PFSK-1 (cell line): ENCODE data around the gene ARMC6.

Experiments used
- FOXP2 ChIP-seq: optimal IDR thresholded peaks from 2 replicates; pipeline ENCODE3; 2011; ENCODE audit warnings: borderline replicate concordance, control low read depth, inconsistent platforms; ENCODE audit not compliant: insufficient read depth; ENCODE audit errors: extremely low read length, extremely low read depth
- POLR2AphosphoS5 ChIP-seq: IDR thresholded peaks from 2 replicates; pipeline ENCODE4 v1.6.1; 2012; ENCODE audit warnings: low read depth, mild to moderate bottlenecking, control low read depth, low read length, moderate library complexity
- SIN3A ChIP-seq: IDR thresholded peaks from 2 replicates; pipeline ENCODE4 v1.6.1; 2012; ENCODE audit warnings: mild to moderate bottlenecking, low read length, moderate library complexity, borderline replicate concordance; ENCODE audit not compliant: insufficient read depth
- TAF1 ChIP-seq: IDR thresholded peaks from 2 replicates; pipeline ENCODE4 v1.6.1; 2012; ENCODE audit warnings: low read length, control low read depth, borderline replicate concordance; ENCODE audit not compliant: insufficient read depth
- TF ChIP-seq, protein P1 (sequence below), 2 experiments: IDR thresholded peaks; 2 replicates each; pipeline versions ENCODE4 v1.6.1 to v1.8.0; 2011 to 2012; ENCODE audit warnings: low read depth in 2 of 2, low read length in 2 of 2, control low read depth in 1 of 2, inconsistent platforms in 1 of 2, mild to moderate bottlenecking in 1 of 2, moderate library complexity in 1 of 2; ENCODE audit not compliant: insufficient read depth in 1 of 2

Gene ARMC6

DNA sequence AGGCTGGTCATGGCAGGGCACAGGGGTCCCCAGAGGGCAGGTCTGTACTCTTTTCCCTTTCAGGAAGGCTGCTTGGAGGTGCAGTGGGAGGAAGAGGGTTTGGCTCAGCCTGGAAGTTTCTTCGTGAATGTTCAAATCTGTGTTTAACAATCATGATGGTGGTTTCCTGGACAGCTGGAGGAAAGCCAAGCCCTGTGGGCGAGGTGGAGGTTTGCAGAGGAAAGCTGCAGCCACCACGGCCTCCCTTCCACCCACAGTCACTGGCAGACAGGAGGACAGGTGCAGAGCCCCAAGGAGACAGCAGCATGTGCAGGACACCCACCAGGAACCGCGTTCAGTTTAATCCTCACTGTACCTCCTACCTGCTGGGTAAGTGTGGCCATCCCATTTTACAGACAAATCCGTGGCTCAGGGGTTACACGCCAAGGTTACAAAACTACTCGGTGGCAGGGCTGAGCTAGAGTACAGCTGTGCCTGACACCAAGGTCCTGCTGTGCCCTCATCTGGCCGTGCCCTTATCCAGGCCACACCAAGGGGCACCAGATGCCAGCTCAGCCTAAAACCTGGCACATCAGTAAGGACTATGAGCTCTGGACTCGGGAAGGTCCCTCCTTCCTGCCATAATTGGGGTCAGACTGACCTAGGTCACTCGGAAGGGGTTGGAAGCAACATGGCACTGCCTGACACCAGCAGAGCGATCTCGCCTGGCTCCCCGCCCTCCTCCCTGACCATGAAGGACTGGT lies 34.2 kb upstream of the ARMC6 start:
- no peak for TF ChIP-seq FOXP2
- TF ChIP-seq SIN3A = no peak
- TF ChIP-seq, protein P1, sequence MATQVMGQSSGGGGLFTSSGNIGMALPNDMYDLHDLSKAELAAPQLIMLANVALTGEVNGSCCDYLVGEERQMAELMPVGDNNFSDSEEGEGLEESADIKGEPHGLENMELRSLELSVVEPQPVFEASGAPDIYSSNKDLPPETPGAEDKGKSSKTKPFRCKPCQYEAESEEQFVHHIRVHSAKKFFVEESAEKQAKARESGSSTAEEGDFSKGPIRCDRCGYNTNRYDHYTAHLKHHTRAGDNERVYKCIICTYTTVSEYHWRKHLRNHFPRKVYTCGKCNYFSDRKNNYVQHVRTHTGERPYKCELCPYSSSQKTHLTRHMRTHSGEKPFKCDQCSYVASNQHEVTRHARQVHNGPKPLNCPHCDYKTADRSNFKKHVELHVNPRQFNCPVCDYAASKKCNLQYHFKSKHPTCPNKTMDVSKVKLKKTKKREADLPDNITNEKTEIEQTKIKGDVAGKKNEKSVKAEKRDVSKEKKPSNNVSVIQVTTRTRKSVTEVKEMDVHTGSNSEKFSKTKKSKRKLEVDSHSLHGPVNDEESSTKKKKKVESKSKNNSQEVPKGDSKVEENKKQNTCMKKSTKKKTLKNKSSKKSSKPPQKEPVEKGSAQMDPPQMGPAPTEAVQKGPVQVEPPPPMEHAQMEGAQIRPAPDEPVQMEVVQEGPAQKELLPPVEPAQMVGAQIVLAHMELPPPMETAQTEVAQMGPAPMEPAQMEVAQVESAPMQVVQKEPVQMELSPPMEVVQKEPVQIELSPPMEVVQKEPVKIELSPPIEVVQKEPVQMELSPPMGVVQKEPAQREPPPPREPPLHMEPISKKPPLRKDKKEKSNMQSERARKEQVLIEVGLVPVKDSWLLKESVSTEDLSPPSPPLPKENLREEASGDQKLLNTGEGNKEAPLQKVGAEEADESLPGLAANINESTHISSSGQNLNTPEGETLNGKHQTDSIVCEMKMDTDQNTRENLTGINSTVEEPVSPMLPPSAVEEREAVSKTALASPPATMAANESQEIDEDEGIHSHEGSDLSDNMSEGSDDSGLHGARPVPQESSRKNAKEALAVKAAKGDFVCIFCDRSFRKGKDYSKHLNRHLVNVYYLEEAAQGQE (IDR thresholded peaks at IDR 0.05; ENCODE audit: insufficient read depth in 1 of 2, low read depth in 2 of 2, low read length in 2 of 2) = no peak
- no peak for TF ChIP-seq POLR2AphosphoS5
- no peak for TF ChIP-seq TAF1

DNA sequence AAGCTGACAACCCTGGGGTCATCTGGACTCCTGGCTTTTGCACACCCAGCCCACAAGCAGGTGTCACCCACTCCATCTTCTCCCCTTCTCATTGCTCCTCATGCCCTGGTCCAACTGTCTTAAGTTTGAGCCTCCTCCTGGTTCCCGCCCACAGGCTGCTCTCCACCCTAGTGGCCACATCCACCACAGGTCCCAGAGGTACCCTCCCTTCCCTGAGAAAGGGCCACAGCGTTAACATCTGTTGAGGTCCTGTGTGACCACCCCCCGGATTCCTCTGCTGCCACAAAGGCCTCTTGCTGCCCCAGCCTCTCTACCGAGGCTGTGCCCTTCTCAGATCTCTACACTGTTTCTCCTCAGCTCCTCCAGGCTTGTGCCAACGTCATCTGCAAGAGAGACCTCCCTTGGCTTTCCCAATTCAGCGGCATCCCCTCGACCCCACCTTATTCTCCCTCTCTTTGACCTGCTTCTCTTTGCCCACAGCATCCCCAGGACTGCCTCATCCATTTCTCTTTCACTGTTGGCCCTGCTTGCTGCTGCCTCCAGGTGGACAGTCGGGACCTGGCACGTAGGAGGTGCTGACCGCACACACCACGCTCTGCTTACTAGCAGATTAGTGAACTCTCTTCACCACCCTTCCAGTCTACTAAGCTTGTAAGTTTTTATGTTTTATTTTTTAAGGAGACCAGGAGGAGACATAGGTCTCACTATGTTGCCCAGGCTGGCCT lies 33.3 kb upstream of the ARMC6 start:
- TF ChIP-seq SIN3A = no peak

DNA sequence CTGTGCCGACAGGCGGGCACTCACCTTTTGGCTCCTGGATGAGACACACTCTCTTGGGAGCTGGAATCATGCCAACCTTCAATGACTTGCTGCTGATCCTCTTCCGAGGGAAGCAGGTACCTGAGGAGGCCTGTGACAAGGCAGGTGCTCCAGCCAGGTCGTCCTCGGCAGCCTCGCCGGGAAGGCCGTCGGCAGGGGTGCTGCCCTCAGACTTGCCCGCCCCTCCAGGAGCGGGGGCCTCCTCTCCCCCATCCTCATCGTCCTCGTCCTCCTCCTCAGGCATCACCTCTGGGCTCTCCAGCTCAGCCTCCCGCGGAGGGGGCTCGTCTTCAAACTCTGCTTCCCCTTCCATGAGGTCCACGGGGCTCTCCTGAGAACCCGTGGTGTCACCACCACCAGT lies 29.3 kb upstream of the ARMC6 start:
- TF ChIP-seq FOXP2 (no peak), TAF1 (no peak), POLR2AphosphoS5 (no peak), SIN3A (no peak)
- TF ChIP-seq, protein P1 (IDR thresholded peaks at IDR 0.05; ENCODE audit: insufficient read depth in 1 of 2, low read depth in 2 of 2, low read length in 2 of 2) = no peak

DNA sequence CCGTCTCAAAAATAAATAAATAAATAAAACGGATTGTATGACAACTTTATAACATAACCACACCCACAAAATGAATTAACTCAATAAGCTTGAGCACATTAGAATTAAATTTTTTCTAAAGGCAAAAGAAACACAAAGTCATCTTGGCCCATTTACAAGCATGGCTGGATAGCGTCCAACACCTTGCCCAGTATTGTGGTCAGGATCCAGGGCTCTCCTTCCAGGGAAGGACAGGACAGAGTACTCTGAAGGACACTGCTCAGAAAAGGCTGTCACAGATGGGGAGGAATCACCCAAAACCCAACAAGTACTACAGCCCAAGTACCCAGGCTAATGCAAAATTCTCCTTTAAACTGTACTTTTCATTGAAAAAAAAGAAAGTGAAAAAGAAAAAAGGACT lies 27.2 kb upstream of the ARMC6 start:
- no peak for TF ChIP-seq POLR2AphosphoS5
- no peak for TF ChIP-seq TAF1
- no peak for TF ChIP-seq FOXP2
- TF ChIP-seq SIN3A = no peak
- TF ChIP-seq, protein P1 (IDR thresholded peaks at IDR 0.05; ENCODE audit: insufficient read depth in 1 of 2, low read depth in 2 of 2, low read length in 2 of 2) = no peak

DNA sequence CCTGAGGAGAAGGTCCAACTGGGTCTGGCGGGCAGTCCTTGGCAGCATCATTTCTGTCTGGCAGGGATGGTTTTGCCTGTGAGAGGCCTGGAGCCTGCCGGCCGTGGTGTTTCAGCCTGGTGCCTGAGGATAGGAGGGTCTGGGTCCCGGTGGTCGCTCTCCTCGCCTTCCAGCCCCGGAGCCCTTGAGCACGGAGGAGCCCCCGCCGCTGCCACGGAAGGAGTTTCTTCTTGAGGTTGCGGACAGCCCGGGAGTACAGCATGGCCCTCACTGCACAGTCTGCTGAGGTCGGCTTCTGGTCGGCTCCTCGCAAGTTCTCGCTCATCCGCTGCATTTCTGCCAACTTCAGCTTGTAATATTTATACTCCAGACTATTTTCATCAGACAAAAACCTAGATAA lies 23.5 kb upstream of the ARMC6 start:
- TF ChIP-seq TAF1 = no peak
- TF ChIP-seq POLR2AphosphoS5 = no peak
- TF ChIP-seq SIN3A = no peak
- TF ChIP-seq, protein P1 (IDR thresholded peaks at IDR 0.05; ENCODE audit: insufficient read depth in 1 of 2, low read depth in 2 of 2, low read length in 2 of 2) = no peak
- no peak for TF ChIP-seq FOXP2
